AG04450 (cell line): Measurements from ENCODE around the gene MCRIP2. TPM values are rescaled to one million over a fixed set of nuclear protein-coding genes. Genes with fewer than 3 reads are reported as not detected.
A peak's percentile ranks its signal among the peaks of the same experiment; 100 is the strongest.

Source experiments
- CTCF ChIA-PET: fragments of 300-600, 350-600 bp; formaldehyde crosslinking; extraction: SDS; loops from one replicate; lab custom pipeline; 2022; ENCODE audit warnings: antibody characterized with exemption, inconsistent platforms; lab: Charles Lee
- POLR2A ChIA-PET: fragments of 350-600 bp; formaldehyde crosslinking; extraction: SDS; loops from one replicate; lab custom pipeline; 2021; ENCODE audit warnings: antibody characterized with exemption, inconsistent platforms; lab: Yijun Ruan, JAX
- DNase-seq: peaks from one replicate; pipeline ENCODE4 v3.0.0-alpha.2; 2011; ENCODE audit warnings: low read depth, low spot score
- H3K27ac ChIP-seq: one replicate; pipeline ENCODE4 v1.5.1; 2012; ENCODE audit warnings: low read depth, low read length, control low read depth
- H3K27me3 ChIP-seq: one replicate; pipeline ENCODE4 v1.6.0; 2012; ENCODE audit warnings: low read length; ENCODE audit not compliant: control insufficient read depth, insufficient read depth
- H3K4me3 ChIP-seq: 2 replicates; pipeline ENCODE4 v1.5.1; 2011; ENCODE audit warnings: mild to moderate bottlenecking, low read depth, low read length, control low read depth
- H3K9me3 ChIP-seq: 2 replicates; pipeline ENCODE4 v1.5.1; 2012; ENCODE audit warnings: low read length; ENCODE audit not compliant: control insufficient read depth, insufficient read depth
- CTCF ChIP-seq: IDR thresholded peaks from 2 replicates; pipeline ENCODE4 v1.5.1; 2011; ENCODE audit warnings: low read depth, low read length, control low read depth, inconsistent platforms
- polyA plus RNA-seq: library from polyadenylated mRNA; depleted of rRNA; stranded (reverse); fragments of >200 nt; gene quantifications from 2 replicates; pipeline ENCODE4 v1.2.3, GENCODE V29; 2011

Gene MCRIP2
- polyA plus RNA-seq, 1 experiment, result 6.7 TPM

- H3K9me3 ChIP-seq, result peaks cover 26% of the 10 kb centered on the region
- TF ChIP-seq CTCF, result no peak
- H3K27me3 ChIP-seq, result no peaks in the 10 kb centered on the region
- H3K27ac ChIP-seq, result no peak overlapping the region
- POLR2A ChIA-PET, result no interaction called here
- no peak for DNase-seq
- CTCF ChIA-PET, result no interaction called here
- H3K4me3 ChIP-seq, result no peak overlapping the region
Measured at GRCh38 chr16:608019-608418, 33.6 kb upstream of the MCRIP2 start.

DNA sequence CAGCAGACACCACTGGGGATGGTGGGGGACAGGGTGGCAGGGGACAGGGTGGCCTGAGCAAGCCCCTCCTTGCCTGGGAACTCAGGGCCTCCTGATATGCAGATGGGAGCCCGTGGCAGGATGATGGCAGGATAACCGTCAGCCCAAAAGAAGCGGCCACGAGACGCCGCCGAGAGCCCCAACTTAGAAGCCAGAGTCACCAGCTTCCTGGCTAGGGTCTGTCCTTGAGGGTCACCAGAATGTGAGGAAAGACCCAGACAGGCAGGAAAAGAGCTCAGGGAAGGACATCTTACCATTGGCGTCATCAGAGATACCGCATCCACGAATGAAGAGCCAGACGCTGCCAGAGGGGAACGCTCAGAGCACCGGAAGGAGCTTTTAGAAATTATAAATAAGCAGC, 32.3 kb upstream of the MCRIP2 start:
- H3K27me3 ChIP-seq, result no peaks in the 10 kb centered on the region
- ChIA-PET CTCF (no interaction called here), POLR2A (interaction anchor here (0.7 kb wide), 1 partner anchor 13 kb away, joined by 4 read pairs; no protein-coding TSS in a partner anchor)
- DNase-seq, result no peak
- H3K27ac ChIP-seq, result no peak overlapping the region
- H3K9me3 ChIP-seq, result peaks cover 37% of the 10 kb centered on the region
- no peak overlapping the region for H3K4me3 ChIP-seq
- no peak for TF ChIP-seq CTCF

DNA sequence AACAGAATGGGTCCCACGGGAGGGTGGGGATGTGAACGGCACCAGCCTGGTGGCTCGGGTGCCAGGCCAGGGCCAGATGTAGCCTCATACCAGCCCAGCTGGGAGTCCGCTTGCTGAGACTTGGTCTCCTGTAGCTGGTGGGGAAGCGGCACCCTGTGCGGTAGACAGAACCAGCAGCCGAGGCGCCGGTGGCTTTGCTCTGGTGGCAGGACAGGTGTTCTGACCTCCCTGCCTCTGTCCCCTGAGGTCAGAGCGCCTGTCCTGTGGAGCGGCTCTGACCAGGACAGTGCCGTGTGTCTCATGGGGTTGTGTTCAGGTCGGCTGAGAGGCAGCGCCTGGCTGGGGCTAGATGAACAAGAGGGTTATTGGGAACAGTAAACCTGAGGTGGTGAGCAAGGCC, 31.6 kb upstream of the MCRIP2 start:
- Histone ChIP-seq H3K27ac (no peak overlapping the region), H3K27me3 (no peaks in the 10 kb centered on the region), H3K4me3 (no peak overlapping the region), H3K9me3 (peaks cover 33% of the 10 kb centered on the region)
- DNase-seq, result no peak
- no peak for TF ChIP-seq CTCF
- ChIA-PET CTCF (no interaction called here), POLR2A (no interaction called here)

- TF ChIP-seq CTCF, result peak; percentile 29
- no peak for DNase-seq
- Histone ChIP-seq H3K27me3 (no peaks in the 10 kb centered on the region), H3K27ac (no peak overlapping the region), H3K9me3 (peaks cover 25% of the 10 kb centered on the region), H3K4me3 (no peak overlapping the region)
- CTCF ChIA-PET, result no interaction called here
- POLR2A ChIA-PET, result no interaction called here
Measured at GRCh38 chr16:610513-611381, 30.9 kb upstream of the MCRIP2 start.

DNA sequence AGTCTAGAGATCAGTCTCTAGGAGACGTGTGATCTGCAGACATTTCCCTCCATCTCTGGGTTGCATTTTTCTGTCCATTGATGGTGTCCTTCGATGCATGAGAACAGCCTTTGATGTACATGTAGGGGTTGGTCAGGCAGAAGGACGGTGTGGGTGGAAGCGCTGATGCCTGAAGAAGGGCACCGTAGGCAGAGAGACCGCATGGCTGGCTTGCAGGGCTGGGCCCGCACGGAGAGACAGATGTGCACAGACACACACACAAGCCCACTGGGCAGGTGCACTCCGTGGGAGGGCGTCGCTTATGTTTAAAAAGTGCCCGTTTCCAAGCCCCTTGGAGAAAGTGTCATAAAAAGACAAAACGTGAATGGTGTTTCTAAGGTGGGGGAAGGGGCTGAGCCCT, 26.5 kb upstream of the MCRIP2 start:
- ChIA-PET CTCF (no interaction called here), POLR2A (no interaction called here)
- TF ChIP-seq CTCF, result no peak
- no peak for DNase-seq
- Histone ChIP-seq H3K27ac (no peak overlapping the region), H3K27me3 (no peaks in the 10 kb centered on the region), H3K4me3 (no peak overlapping the region), H3K9me3 (peaks cover 25% of the 10 kb centered on the region)
